ENCODE data around the gene PITPNC1.
"Not testable (repeated sequence)": the region's sequence is repeated elsewhere in the genome, so short reads cannot be mapped to it uniquely, and the experiment has no call there.

PITPNC1 gene

GRCh38 chr17:67491009-67491680, 114.1 kb downstream of the PITPNC1 start:
- DNase-seq = peak in 1 of 2 donors; percentile 58

- DNase-seq = no peak
These were observed 114.6 kb downstream of the PITPNC1 start for GRCh38 chr17:67491681-67492024.

- DNase-seq = no peak
These were observed 115.2 kb downstream of the PITPNC1 start for GRCh38 chr17:67492251-67492740.

- no peak for DNase-seq
These were observed 115.9 kb downstream of the PITPNC1 start for GRCh38 chr17:67492824-67493517.

DNA sequence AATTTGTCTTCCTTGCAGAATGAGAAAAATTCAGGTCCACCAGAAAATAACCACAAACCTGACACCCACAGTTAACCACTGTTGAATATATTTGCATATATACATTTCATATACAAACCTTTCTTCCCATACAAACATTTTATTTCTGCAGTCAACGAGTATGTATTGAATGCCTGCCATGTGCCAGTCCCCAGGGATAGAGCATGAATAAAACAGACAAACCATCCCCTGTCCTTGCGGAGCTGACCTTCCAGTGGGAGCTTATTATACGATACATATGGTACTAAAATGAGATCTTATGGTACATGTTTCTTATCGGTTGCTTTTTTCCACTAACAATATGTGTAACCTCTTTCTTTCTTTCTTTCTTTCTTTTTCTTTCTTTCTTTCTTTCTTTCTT, 116.7 kb downstream of the PITPNC1 start:
- no peak for DNase-seq

GRCh38 chr17:67495534-67495933, 118.5 kb downstream of the PITPNC1 start:
- not testable (repeated sequence) for DNase-seq

- no peak for DNase-seq
These were observed 119.2 kb downstream of the PITPNC1 start for GRCh38 chr17:67496286-67496685.

- no peak for DNase-seq
These were observed 122.6 kb downstream of the PITPNC1 start for GRCh38 chr17:67499685-67500084.

DNA sequence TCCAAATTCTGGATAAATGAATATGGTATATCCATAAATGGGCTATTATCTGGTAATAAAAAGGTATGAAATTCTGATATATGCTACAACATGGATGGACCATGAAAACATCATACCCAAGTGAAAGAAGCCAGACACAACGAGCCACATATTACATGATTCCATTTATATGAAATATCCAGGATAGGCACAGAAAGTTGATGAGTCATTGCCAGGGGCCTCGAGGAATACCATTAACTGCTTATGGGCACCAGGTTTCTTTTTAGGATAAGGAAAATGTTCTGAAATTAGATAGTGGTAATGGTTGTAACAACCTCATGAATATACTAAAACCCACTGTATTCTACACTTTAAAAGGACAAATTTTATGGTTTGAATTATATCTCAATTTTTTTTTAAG, 123.2 kb downstream of the PITPNC1 start:
- DNase-seq = no peak

GRCh38 chr17:67500677-67501300, 123.7 kb downstream of the PITPNC1 start:
- no peak for DNase-seq

DNA sequence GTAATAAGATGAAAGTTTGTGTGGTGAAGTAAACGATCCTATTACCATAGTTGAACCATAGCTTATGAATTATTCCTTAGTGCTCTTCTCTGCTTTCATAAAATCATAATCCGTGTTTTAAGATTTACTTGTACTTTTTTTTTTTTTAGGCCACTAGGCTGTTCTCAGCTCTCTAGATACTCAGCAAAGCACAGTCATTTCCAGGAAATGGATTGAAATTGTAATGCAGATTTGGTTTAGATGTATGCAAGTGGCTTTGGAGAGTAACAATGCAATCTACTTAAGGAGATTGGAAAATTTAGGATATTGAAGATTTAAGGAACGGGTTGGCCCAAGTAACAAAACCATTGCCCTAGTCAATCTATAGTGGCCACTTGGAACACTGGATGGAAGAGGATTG, 125.1 kb downstream of the PITPNC1 start:
- no peak for DNase-seq

DNA sequence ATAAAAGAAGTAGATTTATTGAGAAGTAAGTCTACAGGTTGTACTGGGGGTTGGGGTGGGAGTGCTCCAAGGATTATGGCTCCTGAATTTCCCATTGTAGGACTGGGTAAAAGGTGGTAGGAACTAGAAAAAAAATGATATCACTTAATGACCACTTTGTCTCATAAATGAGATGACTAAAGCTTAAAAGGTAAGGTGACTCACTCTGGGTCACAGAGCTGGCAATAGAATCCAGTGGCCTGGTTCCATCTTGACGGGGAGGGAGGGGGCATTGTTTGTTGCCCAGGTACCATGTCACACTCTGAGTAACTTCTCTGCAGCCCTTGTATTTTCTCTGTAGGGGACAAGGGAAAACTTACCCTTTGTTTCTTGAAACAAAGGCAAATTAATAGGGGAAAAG, 126.1 kb downstream of the PITPNC1 start:
- no peak for DNase-seq

GRCh38 chr17:67503739-67504138, 126.7 kb downstream of the PITPNC1 start:
- DNase-seq = no peak

DNA sequence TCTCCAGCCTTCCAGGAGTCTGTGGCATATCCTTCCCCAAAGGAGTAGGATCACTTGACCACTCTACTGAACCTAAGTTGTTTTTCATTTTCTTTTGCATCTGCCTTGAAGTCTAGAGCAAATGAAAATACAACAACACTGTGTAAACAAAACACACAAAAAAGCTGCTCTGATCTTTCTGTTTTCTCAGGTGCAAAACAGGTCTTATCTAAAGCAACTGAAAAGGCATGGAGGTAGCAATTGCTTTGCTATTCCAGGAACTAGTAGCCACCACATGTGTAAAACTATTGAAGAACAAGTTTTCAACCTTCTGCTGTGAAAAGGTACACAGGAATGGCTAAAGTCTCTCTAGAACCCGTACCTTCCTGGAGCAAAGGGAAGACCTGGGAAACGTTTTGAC, 127.1 kb downstream of the PITPNC1 start:
- no peak for DNase-seq

- DNase-seq = no peak
These were observed 129.9 kb downstream of the PITPNC1 start for GRCh38 chr17:67506966-67507365.

DNA sequence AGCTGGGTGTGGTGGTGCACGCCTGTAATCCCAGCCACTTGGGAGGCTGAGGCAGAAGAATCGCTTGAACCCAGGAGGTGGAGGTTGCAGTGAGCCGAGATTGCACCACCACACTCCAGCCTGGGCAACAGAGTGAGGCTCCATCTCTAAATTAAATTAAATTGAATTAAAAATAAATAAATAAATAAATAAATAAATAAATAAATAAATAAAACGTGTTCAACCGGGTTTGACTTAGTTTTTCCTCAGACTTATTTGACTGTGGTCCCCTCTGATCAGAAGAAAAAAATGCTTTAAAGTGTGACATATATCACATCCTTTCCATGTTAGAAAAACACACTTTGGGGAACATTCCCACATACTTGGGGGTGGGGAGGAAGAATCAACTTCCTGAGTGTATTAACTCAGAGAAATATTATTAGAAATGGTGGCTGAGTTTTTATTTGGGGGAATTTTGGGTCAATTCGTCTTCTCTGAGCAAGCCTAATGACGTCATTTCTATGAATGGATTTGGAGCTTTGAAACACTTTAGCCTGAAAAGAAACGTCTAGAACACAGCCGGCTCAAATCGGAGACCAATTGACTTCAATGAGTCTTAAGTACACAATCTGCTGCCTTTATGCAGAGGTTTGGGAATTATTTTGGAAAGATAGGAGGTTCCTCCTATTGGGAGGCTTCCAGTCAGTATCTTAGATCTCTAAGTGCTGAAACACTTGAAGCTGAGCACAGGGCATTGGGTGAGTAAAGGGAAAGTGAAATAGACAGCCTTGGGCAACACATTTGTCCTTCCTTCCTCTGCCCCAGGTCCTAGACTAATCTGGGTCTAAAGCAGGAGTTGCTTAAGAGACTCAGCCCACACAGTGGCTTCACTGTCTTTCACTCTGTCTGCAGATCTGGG, 132.6 kb downstream of the PITPNC1 start:
- DNase-seq = peak in 1 of 2 donors; percentile 17

GRCh38 chr17:67511012-67511411, 133.9 kb downstream of the PITPNC1 start:
- no peak for DNase-seq

DNA sequence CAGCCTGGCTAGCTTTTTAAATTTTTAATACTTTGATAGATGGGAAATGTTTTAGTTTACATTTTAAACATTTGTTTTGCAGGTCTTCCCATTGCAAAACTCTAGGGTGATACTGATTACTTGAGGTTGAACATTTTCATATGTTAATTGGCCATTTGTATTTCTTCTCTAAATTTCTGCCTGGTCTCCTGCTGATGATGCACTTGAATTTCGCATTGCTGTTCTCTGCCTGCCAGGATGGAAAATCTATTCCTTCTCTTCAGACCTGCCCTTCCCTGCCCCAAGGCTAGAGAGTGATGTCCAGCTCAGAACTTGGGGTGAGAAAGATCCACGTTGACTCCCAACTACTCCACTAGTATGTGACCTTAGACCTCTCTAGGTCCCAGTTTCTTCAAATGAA, 134.7 kb downstream of the PITPNC1 start:
- DNase-seq = no peak

- DNase-seq = no peak
These were observed 137.9 kb downstream of the PITPNC1 start for GRCh38 chr17:67514998-67515397.

DNA sequence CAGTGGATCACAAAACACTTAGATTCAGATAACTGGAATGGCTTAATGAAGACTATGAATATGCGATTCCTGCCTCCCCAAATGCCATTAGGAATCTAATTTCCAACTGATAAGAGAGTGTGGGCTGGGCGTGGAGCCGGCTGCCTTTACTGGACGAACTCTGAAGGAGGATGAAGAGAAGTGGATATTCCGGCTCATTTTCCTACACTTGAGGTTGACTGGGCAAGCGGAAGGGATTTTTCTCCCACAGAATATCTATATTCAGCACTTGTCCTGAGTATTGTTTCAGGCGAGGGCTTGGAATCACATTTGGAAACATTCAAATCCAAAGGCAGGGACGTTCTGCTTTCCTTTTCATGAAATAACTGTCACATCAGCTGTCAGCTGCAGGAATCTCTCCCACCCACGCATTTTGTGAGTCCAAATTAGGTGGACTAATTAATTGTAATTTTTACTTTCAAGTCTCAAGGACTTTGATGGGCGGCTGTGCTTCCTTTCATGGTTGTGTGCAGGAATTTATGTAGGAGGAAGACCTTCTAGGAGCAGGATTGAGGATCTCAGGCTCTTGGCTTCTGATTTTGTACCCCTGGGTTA, 138.5 kb downstream of the PITPNC1 start:
- DNase-seq = no peak

DNA sequence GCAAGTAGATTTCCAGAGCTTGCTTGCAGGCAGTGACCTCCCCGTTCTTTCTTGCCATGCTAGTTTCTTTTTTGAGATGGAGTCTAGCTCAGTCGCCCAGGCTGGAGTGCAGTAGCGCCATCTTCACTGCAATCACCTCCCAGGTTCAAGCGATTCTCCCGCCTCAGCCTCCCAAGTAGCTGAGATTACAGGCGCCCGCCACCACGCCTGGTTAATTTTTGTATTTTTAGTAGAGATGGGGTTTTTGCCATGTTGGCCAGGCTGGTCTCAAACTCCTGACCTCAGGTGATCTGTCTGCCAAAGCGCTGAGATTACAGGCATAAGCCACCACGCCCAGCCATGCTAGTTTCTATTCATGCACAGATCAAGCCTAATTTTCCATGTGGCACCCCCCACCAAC, 139.5 kb downstream of the PITPNC1 start:
- not testable (repeated sequence) for DNase-seq

GRCh38 chr17:67517325-67517724, 140.2 kb downstream of the PITPNC1 start:
- no peak for DNase-seq

DNA sequence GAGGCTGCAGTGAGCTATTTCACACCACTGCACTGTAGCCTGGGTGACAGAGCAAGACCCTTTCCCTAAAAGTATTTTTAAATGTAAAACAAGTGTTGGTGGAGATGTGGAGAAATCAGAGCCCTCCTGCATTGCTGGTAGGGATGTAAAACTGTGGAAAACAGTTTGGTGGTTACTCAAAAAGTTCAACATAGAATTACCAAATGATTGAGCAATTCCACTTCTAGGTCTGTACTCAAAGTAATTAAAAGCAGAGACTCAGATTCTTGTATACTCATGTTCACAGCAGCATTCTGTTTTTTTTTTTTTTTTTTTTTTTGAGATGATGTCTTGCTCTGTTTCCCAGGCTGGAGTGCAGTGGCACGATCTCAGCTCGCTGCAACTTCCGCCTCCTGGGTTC, 141.8 kb downstream of the PITPNC1 start:
- DNase-seq = no peak

Measured in CD4-positive, alpha-beta T cell treated with Interleukin-1 beta for 1 hour (primary cell).